Right lobe of liver (tissue), 4 donors: Measurements from ENCODE around the gene CDIPT.

ENCODE experiments used
- CTCF ChIP-seq, 4 donors: fragments of 200-600 bp in 3 of 4; fragments of 450-650 bp in 1 of 4; IDR thresholded peaks; one replicate each; pipeline versions ENCODE4 v1.5.1 to v1.8.0; 2016 to 2022; ENCODE audit warnings: antibody characterized with exemption in 4 of 4, mild to moderate bottlenecking in 2 of 4
- POLR2A ChIP-seq: fragments of 450-650 bp; IDR thresholded peaks from one replicate; pipeline ENCODE4 v1.6.1; 2017; ENCODE audit warnings: antibody characterized with exemption, mild to moderate bottlenecking
- donor health status: DM: no; HTN: no; CAD: no.
- donor health status: DM: no; HTN: no; CAD: no.
- donor health status: DM: no; HTN: yes; CAD: no.

- no peak for TF ChIP-seq POLR2A
- no peak for TF ChIP-seq CTCF (IDR thresholded peaks at IDR 0.05)
These were observed 50.0 kb downstream of the CDIPT start for GRCh38 chr16:29812754-29813643.
